ENCODE data around the gene GID4. TPM values are rescaled to one million over a fixed set of nuclear protein-coding genes. Genes with fewer than 3 reads are reported as not detected.

The GID4 gene
- total RNA-seq, 1 donor from 2014 or later = 11.9 TPM

DNA sequence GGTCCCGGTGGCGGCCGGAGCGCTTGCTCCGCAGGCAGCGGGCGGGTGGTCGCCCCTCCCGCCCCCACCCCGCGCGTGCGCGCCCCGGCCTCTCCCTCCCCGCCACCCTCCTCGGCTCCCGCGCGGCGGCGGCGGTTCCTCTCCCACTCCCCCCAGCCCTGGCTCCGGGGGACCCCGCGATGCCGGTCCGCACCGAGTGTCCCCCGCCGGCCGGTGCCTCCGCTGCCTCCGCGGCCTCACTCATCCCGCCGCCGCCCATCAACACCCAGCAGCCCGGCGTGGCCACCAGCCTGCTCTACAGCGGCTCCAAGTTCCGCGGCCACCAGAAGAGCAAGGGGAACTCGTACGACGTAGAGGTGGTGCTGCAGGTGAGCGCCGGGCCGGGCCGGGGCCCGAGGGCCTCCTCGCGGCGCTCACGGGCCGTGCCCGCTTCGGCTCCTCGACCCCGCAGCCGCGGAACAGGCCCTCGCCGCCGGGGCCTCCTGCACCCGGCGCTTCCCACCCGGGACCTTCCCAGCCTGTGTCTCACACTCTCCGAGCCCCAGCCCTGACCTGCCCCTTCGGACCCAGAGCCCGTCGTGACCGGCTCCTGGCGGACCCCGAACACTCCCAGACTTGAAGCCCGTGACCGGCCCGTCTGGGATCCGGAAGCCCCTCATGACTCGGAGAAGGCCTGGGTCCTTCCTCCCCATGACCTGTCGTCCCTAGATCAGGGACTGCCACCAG lies 490 bp downstream of the GID4 start:
- Histone ChIP-seq H3K4me3 (peak overlapping the region; percentile 81), H3K36me3 (no peaks in the 10 kb centered on the region), H3K9me3 (no peaks in the 10 kb centered on the region), H3K27me3 (ENCODE audit: low read depth) (no peaks in the 10 kb centered on the region), H3K27ac (peak overlapping the region; percentile 84), H3K4me1 (peaks cover 38% of the 10 kb centered on the region)
- intact Hi-C loops (cut with DNase I) = loop anchor here (10.0 kb wide), 1 partner anchor 355 kb away; the partner anchor contains the start of gene RAI1
- DNase-seq (peak; percentile 67), ATAC-seq (peak; percentile 55 to 67)
- TF ChIP-seq, protein P1, sequence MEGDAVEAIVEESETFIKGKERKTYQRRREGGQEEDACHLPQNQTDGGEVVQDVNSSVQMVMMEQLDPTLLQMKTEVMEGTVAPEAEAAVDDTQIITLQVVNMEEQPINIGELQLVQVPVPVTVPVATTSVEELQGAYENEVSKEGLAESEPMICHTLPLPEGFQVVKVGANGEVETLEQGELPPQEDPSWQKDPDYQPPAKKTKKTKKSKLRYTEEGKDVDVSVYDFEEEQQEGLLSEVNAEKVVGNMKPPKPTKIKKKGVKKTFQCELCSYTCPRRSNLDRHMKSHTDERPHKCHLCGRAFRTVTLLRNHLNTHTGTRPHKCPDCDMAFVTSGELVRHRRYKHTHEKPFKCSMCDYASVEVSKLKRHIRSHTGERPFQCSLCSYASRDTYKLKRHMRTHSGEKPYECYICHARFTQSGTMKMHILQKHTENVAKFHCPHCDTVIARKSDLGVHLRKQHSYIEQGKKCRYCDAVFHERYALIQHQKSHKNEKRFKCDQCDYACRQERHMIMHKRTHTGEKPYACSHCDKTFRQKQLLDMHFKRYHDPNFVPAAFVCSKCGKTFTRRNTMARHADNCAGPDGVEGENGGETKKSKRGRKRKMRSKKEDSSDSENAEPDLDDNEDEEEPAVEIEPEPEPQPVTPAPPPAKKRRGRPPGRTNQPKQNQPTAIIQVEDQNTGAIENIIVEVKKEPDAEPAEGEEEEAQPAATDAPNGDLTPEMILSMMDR (IDR thresholded peaks at IDR 0.05) = no peak

DNA sequence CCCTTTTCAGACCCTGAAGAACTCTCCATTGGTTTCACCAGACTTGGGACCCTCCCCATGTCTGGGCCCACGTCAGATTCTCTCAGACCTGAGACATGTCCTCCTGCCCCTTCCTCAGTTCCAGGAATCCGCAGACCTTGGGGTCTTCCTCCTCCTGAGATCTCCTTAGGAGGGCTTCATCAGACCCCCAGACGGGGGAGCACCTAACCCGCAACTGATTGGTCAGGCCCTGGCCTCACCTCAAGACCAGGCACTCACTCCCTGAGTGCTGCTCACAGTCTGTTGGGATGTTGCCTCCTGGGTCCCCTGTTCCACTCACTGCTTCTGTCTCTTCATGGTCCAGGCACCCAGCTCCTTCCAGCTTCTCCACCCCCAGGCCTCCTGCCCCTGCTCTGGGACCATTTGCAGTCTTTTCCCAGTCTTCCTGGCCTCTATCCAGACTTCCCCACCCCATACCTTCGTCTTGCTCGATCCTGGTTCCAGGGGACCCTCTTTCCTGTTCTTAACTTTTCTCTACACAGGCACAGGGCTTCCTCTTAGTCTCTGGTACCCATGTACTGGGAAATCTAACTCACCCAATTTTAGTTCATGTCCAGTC lies 1.2 kb downstream of the GID4 start:
- Histone ChIP-seq H3K27ac (peak overlapping the region; percentile 84), H3K27me3 (ENCODE audit: low read depth) (no peaks in the 10 kb centered on the region), H3K4me1 (peaks cover 38% of the 10 kb centered on the region), H3K36me3 (no peaks in the 10 kb centered on the region), H3K9me3 (no peaks in the 10 kb centered on the region), H3K4me3 (peak overlapping the region; percentile 81)
- DNase-seq = no peak
- ATAC-seq = no peak
- intact Hi-C loops (cut with DNase I) = no loop called here
- TF ChIP-seq, protein P1 (IDR thresholded peaks at IDR 0.05) = no peak

DNA sequence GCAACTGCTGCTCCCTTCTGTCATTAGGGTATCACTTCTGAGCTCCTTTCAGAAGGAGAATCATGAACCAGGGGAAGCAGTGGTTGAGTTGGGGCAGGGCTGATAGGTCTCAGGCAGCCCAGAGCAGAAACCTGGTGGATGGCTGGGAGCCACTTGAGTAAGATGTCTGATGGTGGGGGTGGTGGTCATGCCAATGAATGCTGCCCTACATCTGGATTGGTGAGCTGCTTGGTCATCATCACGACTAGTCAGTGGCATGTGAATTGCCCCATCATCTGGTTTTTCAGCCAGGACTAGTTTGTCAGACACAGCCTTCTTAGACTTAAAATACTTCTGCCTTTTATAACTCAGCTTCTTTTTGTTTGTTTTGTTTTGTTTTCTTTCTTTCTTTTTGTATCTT lies 2.6 kb downstream of the GID4 start:
- TF ChIP-seq, protein P1 (IDR thresholded peaks at IDR 0.05) = no peak
- H3K27me3 ChIP-seq (ENCODE audit: low read depth) = no peaks in the 10 kb centered on the region
- H3K4me3 ChIP-seq = no peak overlapping the region
- DNase-seq (no peak), ATAC-seq (no peak)
- H3K36me3 ChIP-seq = peaks cover 13% of the 10 kb centered on the region
- peaks cover 36% of the 10 kb centered on the region for H3K4me1 ChIP-seq
- H3K27ac ChIP-seq = no peak overlapping the region
- H3K9me3 ChIP-seq = no peaks in the 10 kb centered on the region
- intact Hi-C loops (cut with DNase I) = no loop called here

DNA sequence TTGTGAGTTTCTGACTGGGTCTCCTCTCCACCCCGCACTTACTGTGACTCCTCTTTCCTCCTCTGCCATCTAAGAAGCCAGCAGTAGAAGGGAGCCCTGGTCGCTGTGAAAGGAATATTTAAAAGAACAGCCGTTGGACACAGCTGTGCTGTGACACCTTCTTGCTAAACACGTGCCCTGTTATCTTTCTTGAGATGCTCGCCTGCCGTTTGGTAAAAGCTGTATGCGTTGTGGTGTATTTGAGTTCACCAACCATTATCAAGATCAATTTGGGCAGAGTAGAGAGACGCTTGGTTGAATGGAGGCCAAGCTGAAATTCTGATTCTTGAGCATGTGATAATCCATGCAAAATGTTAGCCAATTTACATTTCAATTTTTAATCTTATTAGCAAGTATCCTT lies 3.8 kb downstream of the GID4 start:
- ATAC-seq (no peak), DNase-seq (no peak)
- intact Hi-C loops (cut with DNase I) = no loop called here
- TF ChIP-seq, protein P1 (IDR thresholded peaks at IDR 0.05) = no peak
- Histone ChIP-seq H3K27me3 (ENCODE audit: low read depth) (no peaks in the 10 kb centered on the region), H3K36me3 (peaks cover 22% of the 10 kb centered on the region), H3K4me3 (no peak overlapping the region), H3K4me1 (peaks cover 24% of the 10 kb centered on the region), H3K9me3 (no peaks in the 10 kb centered on the region), H3K27ac (no peak overlapping the region)

DNA sequence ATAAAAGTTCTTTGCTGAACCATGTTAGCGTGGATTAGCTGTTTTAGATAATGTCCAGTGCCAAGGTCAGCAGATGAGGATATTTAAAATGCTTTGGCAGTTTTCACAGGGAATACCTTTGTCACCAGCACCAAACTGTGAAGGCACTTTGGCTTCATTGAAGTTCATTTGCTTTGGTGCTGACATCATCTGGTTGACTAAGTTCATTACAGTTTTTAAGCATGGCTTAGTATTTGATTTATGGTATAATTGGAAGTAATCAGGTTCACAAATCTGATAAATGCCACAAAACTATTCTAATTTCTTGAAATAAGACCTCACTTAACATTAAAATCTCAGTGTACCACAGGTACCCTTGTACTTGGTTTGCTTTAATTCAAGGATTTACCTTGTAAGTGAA lies 4.3 kb downstream of the GID4 start:
- Histone ChIP-seq H3K4me3 (no peak overlapping the region), H3K4me1 (peaks cover 19% of the 10 kb centered on the region), H3K9me3 (no peaks in the 10 kb centered on the region), H3K27ac (no peak overlapping the region), H3K27me3 (ENCODE audit: low read depth) (no peaks in the 10 kb centered on the region), H3K36me3 (peaks cover 25% of the 10 kb centered on the region)
- TF ChIP-seq, protein P1 (IDR thresholded peaks at IDR 0.05) = no peak
- no peak for ATAC-seq
- no peak for DNase-seq
- intact Hi-C loops (cut with DNase I) = no loop called here

Measured in lower lobe of right lung (tissue), 2 donors.